SHP77 (cell line): ENCODE results near the gene POLH.
A peak's percentile ranks its signal among the peaks of the same experiment; 100 is the strongest.
"Not testable (repeated sequence)": the region's sequence is repeated elsewhere in the genome, so short reads cannot be mapped to it uniquely, and the experiment has no call there.

Source experiments
- DNase-seq, 2 experiments: peaks; one replicate each; lab custom pipeline; 2025; lab: John Stamatoyannopoulos, UW

Gene POLH

DNA sequence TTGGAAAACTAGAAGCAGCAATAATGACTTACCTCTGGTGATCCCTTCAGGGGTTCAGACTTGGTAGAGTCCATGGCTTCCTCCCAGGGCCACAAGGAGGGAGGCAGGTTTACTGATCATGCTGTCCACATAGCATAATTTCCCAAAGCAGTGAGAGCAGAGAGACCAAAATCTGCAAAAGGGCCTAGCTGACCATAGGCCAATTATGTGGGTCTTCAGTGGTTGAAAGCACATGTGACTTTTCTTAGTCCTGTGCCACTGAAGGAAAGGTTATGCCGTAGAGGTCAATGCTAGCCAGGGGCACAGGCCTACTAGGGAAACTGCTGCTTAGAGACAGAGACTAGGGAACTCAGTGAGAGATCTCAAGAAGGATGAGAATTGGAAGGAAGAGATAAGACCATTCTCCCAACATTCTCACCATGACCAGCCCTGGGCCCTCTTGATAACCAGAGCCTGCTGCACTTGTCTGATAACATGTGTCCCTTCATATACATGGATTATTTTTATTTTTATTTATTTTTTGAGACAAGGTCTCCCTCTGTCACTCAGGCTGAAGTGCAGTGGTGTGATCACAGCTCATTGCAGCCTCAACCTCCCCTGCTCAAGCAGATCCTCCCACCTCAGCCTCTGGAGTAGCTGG, 55.1 kb downstream of the POLH start:
- DNase-seq, result no peak

- not testable (repeated sequence) for DNase-seq
Observed at GRCh38 chr6:43633002-43633401, 57.0 kb downstream of the POLH start.

- DNase-seq, result no peak
Observed at GRCh38 chr6:43634702-43635303, 58.8 kb downstream of the POLH start.

DNA sequence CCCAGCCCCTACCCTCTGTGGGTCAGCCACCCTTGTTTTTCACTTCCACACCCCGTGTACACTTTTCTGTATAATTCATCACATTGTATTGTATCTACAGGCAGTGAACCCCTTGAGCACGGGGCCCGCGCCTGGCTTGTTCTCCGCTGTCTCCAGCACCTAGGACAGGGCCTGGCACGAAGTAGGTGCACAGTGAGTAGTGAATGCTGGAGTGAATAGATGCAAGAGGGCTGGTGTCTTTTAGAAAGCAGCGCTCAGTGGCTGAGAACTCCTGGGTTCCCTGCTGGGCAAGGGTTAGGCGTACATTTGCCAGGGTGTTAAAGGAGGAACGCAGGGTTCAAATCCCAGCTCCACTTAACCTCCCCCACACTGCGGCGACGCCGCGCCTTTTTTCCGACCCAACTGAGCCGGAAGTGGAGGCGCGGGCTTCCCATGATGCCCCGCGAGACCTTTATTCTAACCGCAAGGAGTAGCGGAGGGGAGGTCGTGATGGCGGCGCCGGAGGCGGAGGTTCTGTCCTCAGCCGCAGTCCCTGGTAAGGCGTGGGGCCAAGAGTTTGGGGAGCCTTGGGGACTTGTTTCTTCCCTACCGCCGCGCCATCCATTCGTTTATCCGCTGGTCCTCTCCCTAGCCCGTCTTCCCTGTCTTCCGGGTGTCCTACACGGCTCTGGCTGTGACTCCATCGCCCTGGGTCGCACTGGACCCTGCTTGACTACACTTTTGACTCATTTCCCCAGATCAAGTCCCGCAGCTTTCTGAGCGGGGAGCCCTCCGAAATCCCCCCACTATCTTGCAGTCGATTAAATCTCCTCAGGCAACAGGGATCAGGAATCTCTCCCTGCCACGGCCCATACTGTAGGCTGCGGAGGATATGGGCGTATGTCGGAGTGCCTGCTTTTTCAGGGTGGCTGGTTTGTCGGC, 59.7 kb downstream of the POLH start, which contains the start of gene MAD2L1BP:
Gene MAD2L1BP (plus strand): TSS at position 454 of the 921 bp plus-strand sequence. CDS start 36 bp downstream, at position 490.
- DNase-seq, result peak; percentile 82 to 85

DNA sequence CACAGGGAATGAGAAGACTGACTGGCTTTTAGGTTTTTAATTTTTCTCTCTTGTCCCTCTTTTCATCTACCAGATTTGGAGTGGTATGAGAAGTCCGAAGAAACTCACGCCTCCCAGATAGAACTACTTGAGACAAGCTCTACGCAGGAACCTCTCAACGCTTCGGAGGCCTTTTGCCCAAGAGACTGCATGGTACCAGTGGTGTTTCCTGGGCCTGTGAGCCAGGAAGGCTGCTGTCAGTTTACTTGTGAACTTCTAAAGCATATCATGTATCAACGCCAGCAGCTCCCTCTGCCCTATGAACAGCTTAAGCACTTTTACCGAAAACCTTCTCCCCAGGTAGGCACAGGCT, 60.3 kb downstream of the POLH start:
- no peak for DNase-seq

GRCh38 chr6:43639984-43640800, 64.2 kb downstream of the POLH start:
- DNase-seq, result no peak

- no peak for DNase-seq
Observed at GRCh38 chr6:43644940-43645612, 69.1 kb downstream of the POLH start, which contains the start of gene RSPH9. Gene RSPH9 (plus strand): TSS chr6:43645036. CDS start chr6:43645099, 63 bp downstream.

DNA sequence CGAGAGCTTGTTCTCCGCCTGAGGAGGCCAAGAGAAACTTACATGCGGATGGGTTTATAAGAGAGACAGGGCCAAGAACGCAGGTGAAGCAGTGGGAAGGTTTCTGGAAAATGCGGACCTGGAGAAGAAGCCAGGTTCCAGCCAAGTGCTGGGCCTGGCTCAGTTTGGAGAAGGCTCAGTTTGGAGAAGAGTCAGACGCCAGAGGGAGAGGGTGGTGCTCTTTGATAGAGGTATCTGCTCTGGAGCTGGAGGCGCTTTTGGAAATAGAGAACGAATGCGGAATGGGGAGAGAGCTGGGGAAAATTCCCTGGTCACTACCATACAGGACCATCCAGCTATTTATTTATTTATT, 69.6 kb downstream of the POLH start:
- no peak for DNase-seq

GRCh38 chr6:43647613-43648012, 71.6 kb downstream of the POLH start:
- DNase-seq, result no peak

- DNase-seq, result no peak
Observed at GRCh38 chr6:43648248-43648647, 72.3 kb downstream of the POLH start.

DNA sequence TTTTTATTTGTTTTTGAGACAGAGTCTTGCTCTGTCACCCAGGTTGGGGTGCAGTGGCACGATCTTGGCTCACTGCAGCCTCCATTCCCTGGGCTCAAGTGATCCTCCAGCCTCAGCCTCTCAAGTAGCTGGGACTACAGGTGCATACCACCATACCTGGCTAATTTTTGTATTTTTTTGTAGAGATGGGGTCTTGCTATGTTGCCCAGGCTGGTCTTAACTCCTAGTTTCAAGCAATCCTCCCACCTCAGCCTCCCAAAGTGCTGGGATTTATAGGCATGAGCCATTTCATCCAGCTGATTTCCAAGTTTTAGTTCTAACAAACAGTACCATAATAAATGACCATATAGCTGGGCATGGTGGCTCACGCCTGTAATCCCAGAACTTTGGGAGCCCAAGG, 76.8 kb downstream of the POLH start:
- DNase-seq, result not testable (repeated sequence)

DNA sequence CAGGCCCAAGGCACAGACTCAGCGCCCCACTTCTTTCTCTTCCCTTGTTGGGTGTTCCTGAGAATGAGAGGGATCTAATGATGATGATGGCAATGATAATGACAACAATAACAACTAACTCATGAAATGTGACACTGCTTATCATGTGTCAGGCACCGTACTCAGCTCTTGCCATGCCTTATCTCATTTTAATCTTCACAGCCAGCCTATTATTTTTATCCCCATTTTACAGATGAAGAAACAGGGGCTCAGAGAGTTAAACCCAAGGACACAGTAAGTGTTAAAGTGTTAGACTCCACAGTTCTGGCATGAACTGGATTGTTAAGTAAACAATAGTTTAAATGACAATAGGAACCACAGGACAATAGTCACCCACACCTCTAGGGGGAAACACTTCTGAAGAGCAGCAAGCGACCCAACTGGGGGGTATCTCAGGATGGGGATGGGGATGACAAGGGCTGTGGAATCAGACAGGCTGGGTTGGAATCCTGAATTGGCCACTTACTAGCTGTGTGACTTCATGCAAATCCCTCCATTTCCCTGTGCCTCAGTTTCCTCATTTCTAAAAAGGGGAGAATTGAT, 81.3 kb downstream of the POLH start:
- no peak for DNase-seq

DNA sequence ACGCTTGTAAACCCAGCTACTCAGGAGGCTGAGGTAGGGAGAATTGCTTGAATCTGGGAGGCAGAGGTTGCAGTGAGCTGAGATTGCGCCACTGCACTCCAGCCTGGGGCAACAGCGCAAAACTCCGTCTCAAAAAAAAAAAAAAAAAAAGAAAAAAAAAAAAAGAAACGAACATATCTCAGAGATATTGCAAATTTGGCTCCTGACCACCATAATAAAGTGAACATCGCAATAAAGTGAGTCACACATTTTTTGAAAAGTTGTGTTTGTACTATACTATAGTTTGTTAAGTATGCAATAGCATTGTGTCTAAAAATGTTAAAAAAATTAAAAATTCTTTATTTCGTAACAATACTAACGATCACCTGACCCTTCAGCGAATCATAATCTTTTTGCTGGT, 82.2 kb downstream of the POLH start:
- no peak for DNase-seq

DNA sequence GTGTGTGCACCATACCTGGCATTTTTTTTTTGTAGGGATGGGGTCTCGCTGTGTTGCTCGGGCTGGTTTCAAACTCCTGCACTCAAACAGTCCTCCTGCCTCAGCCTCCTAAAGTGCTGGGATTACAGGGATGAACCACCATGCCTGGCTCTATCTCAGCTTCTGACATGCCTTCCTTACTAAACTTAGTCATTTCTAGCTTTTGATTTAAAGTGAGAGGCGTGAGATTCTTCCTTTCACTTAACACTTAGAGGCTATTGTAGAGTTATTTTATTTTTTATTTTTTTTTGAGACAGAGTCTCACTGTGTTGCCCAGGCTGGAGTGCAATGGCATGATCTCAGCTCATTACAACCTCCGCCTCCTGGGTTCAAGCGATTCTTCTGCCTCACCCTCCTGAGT, 87.0 kb downstream of the POLH start:
- not testable (repeated sequence) for DNase-seq
